Medulla oblongata (tissue), 1 donor: ENCODE measurements around the gene REXO1.

ENCODE experiments used
- DNase-seq: peaks from one replicate; pipeline ENCODE4 v3.0.0-alpha.2; 2015; ENCODE audit errors: extremely low spot score

The REXO1 gene

GRCh38 chr19:1767464-1767933 lies 80.8 kb downstream of the REXO1 start:
- peak; percentile 6 for DNase-seq

GRCh38 chr19:1766800-1767352 lies 81.4 kb downstream of the REXO1 start:
- no peak for DNase-seq

GRCh38 chr19:1765904-1766799 lies 82.1 kb downstream of the REXO1 start:
- no peak for DNase-seq
